Stimulated activated effector memory CD8-positive, alpha-beta T cell treated with anti-CD3 and anti-CD28 coated beads, Interleukin-12 subunit alpha, Interleukin-12 subunit beta, amount 100 ng/mL, for 72 hours (primary cell): ENCODE measurements around the gene NKD1.

ENCODE experiments used
- ATAC-seq: fragments of 150-1000 bp; cut with Tn5 transposase; 2 replicates; pipeline ENCODE4 v1.10.0; 2021
- DNase-seq, 2 donors: peaks; one replicate each; pipeline ENCODE4 v3.0.0; 2021 to 2022; ENCODE audit warnings: low spot score in 2 of 2
- H3K27ac Mint-ChIP-seq: one replicate; pipeline ENCODE4 v1.8.0; 2022; ENCODE audit warnings: mild to moderate bottlenecking, mixed read lengths
- H3K36me3 Mint-ChIP-seq: one replicate; pipeline ENCODE4 v1.8.0; 2022; ENCODE audit warnings: mild to moderate bottlenecking, mixed read lengths
- H3K4me1 Mint-ChIP-seq: one replicate; pipeline ENCODE4 v1.8.0; 2022; ENCODE audit warnings: mixed read lengths
- H3K4me3 Mint-ChIP-seq: one replicate; pipeline ENCODE4 v1.8.0; 2022; ENCODE audit warnings: mild to moderate bottlenecking, mixed read lengths
- H3K9me3 Mint-ChIP-seq: one replicate; pipeline ENCODE4 v1.8.0; 2022; ENCODE audit warnings: mixed read lengths

NKD1 gene

DNA sequence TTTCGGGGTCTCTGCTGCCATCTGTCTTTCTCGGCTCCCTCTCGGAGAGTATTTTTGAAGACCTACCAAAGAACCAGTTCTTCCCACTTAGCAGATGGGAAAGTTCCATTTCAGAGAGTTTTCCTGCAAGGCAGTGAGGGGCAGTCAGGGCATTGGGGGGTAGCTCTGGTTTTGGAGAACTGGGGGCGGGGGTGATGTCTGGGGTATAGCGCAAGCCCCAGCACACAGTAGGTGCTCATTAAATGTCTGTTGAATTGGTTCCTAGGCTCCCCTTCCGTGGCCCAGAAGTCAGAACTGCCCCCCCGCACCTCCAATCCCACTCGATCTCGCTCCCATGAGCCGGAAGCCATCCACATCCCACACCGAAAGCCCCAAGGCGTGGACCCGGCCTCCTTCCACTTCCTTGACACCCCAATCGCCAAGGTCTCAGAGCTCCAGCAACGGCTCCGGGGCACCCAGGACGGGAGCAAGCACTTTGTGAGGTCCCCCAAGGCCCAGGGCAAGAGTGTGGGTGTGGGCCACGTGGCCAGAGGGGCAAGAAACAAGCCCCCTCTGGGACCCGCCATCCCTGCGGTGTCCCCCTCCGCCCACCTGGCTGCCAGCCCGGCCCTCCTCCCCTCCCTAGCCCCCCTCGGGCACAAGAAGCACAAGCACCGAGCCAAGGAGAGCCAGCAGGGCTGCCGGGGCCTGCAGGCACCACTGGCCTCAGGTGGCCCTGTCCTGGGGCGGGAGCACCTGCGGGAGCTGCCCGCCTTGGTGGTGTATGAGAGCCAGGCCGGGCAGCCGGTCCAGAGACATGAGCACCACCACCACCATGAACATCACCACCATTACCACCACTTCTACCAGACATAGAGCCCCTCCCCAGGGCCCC is 85.0 kb downstream of the NKD1 start:
- Mint-ChIP-seq H3K4me1 (peaks cover under 1% of the 10 kb centered on the region), H3K4me3 (no peak overlapping the region), H3K36me3 (no peaks in the 10 kb centered on the region), H3K9me3 (no peaks in the 10 kb centered on the region), H3K27ac (no peak overlapping the region)
- no peak for ATAC-seq
- no peak for DNase-seq

DNA sequence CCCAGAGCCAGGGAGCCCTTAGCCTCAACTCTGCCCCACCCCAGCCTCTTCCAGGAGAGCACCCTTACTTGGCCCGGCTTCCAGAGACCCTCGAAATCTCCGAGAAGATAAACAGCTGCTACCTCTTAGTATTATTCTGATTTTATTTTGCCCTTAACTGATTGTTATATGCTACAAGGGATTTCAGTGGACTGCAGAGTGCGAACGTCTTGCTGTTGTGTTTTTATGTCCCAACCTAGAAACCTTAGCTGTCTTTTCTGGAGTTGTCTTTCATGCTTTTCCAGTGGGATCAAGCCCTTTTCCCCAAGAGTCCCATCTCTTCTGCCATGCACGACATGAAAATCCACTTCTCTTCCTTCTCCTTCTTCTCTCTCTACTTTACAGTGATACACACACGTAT is 85.9 kb downstream of the NKD1 start:
- no peaks in the 10 kb centered on the region for H3K36me3 Mint-ChIP-seq
- DNase-seq: no peak
- ATAC-seq: no peak
- H3K9me3 Mint-ChIP-seq: no peaks in the 10 kb centered on the region
- no peaks in the 10 kb centered on the region for H3K4me1 Mint-ChIP-seq
- no peak overlapping the region for H3K27ac Mint-ChIP-seq
- no peak overlapping the region for H3K4me3 Mint-ChIP-seq

DNA sequence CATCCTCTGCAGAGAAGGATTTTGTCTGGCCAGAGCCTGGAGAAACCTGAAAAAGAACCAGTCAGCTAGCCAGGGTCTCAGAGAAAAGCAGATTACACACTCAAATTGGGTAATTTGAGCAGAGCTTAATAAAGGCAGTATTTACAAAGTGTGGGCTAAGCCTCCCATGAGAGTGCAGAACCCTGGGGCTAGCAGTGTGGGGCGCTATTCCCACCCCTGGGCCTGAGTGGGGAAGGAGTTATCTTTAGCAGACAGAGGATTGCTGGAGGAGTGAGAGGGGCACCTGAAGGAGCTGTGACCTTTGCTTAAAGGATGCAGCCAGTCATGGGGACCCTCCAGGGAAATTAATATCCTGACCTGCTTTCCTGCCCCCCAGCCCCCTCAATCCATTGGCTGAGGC is 86.8 kb downstream of the NKD1 start:
- Mint-ChIP-seq H3K4me3 (no peak overlapping the region), H3K27ac (peak overlapping the region; percentile 2), H3K36me3 (no peaks in the 10 kb centered on the region), H3K9me3 (no peaks in the 10 kb centered on the region), H3K4me1 (no peaks in the 10 kb centered on the region)
- no peak for ATAC-seq
- DNase-seq: no peak

DNA sequence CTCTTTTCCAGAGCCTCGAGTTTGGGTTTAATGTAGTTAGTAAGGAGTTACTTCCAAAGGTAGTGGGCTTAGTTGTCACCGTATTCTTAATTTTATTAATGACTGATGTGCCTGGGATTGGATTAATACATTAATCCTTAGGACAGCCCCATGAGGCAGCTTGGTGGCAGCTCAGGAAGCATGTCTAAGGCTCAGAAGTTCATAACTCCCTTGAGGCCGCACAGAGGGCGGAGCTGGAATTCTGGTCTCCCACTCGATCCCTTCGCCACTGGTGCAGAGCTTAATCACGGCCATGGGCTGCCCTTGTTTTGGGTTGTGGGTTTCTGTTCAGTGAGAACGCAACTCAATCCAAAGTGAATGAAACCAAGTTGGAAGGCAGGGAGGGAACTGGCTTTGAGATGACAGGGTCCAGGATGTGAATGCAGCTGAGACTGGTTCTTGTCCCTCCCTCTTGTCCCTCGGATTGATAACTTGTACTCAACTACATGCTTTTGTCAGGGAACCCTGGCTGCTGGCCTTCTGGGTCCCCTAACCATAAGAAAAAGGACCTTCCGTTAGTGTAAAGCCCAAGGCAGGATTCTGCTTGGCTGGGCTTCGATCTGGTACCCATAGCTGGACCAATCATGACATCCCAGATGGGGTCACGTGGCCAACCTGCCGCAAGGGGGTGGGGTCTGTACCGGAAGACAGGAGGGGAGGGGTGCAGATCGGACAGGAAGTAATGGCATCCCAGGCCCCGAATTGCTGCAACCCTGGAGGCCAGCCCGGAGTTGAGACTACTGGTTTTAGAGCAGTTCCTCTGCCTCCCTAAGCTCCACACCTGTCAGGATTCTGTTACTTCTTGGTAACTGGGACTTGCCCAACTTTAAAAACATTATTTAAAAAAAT is 87.6 kb downstream of the NKD1 start:
- H3K9me3 Mint-ChIP-seq: no peaks in the 10 kb centered on the region
- peak; percentile 48 for ATAC-seq
- no peak for DNase-seq
- no peaks in the 10 kb centered on the region for H3K4me1 Mint-ChIP-seq
- peak overlapping the region; percentile 2 for H3K27ac Mint-ChIP-seq
- no peak overlapping the region for H3K4me3 Mint-ChIP-seq
- H3K36me3 Mint-ChIP-seq: no peaks in the 10 kb centered on the region

DNA sequence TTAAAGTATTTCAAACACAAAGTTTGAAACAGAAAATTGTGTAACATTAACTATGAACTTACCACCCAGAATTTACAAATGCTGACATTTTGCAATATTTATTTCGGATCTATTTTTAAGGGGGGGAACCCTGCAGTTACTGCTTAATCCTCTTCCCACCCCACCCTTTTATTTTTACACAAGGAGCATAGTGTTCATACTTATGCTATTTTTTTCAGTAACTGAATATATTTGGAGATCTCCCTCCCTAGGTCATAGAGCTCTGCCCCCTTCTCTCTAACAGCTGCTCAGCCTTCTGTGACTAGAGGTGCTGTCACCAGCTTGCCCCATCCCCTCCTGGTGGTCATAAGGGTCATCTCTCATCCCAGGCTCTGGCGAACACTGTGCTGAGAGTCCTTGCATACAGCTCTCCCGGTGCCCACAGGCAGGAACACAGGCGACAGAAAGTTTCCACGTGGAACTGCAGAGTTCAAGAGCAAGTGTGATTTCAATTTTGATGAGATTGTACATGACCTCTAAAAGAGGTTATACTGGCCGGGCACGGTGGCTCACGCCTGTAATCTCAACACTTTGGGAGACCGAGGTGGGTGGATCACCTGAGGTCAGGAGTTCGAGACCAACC is 88.7 kb downstream of the NKD1 start:
- ATAC-seq (no peak), DNase-seq (no peak)
- Mint-ChIP-seq H3K4me1 (no peaks in the 10 kb centered on the region), H3K36me3 (no peaks in the 10 kb centered on the region), H3K27ac (peak overlapping the region; percentile 21), H3K4me3 (no peak overlapping the region), H3K9me3 (no peaks in the 10 kb centered on the region)

DNA sequence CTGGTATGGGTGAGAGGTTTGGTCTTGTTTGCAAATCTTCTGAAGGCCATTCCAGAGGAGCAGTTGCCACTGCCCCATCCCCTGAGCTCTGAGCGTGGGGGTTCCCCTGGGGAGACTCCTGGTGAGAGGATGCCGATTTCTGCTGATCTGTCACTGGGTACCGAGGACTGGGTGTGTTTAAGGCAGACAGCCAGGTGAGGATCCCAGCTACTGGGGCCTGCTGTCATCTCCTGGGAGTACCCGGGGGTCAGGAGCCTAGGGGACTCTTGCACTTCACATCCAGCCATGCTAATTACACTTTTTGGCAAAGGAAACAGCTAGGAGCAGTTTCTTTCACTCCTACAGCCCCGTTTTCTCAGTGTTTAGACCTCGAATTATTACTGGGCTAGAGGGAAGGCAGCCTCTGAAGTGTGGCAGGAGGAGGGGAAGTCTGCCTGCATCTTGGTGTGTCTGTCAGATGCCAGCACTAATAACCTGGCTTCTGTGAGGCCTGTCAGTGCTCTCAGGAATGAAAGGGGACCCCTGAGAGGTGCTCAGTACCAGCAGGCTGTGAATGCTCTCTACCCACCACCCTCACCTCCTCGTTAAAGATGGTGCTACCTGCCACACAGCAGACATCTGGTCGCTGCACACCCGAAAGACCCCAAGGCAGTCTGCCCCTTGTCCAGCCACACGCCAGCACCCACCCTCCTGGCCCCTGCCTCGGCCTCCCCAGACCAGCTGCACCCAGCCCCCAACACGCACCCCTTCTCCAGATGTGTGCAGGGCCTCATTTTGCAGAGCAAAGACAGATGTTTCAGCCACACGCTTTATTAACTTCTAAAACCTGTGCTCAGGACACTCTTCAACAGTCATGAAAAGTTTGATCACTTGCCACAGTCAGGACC is 89.8 kb downstream of the NKD1 start:
- ATAC-seq: no peak
- H3K27ac Mint-ChIP-seq: no peak overlapping the region
- H3K36me3 Mint-ChIP-seq: no peaks in the 10 kb centered on the region
- no peak overlapping the region for H3K4me3 Mint-ChIP-seq
- H3K9me3 Mint-ChIP-seq: no peaks in the 10 kb centered on the region
- no peaks in the 10 kb centered on the region for H3K4me1 Mint-ChIP-seq
- no peak for DNase-seq

DNA sequence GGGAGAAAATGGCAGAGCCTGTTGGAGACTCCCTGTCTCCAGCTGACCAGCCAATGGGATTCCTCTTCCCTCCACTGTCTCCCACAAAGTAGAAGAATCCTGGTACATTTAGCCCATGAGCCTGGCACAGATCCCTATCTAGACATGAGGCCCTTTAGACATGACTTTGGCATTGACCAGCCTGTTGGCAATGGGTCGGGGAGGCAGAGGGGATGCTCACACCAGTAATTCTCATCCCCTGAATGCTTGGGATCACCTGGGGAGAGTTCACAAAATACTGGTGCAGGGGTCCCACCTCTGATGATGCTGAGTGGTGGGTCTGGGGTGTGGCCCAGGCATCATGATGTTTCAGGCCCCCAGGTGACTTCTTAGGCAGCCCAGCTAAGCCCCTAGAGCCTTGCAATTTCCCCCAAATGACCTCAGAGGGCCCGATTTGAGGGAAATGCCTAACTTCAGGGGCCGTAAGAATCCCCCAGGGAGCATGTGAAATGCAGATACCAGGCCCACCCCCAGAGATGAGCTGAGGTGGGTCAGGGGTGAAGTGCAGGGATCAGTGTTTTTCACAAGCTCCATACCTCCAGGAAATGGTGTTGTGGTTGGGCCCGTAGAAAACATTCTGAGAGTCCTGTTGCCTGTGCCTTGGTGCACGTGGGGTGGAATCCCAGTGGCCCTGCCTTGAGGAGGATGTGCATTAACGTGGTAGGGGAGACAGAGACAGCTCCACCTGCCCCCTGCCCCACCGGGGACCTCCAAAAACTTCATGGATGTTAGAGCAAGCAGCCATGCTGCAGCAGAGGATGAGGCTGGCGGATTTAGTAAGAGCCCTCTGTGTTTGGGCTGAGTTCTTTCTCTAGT is 90.8 kb downstream of the NKD1 start:
- H3K4me3 Mint-ChIP-seq: no peak overlapping the region
- H3K4me1 Mint-ChIP-seq: no peaks in the 10 kb centered on the region
- no peak for ATAC-seq
- H3K27ac Mint-ChIP-seq: no peak overlapping the region
- H3K36me3 Mint-ChIP-seq: no peaks in the 10 kb centered on the region
- DNase-seq: no peak
- H3K9me3 Mint-ChIP-seq: no peaks in the 10 kb centered on the region

DNA sequence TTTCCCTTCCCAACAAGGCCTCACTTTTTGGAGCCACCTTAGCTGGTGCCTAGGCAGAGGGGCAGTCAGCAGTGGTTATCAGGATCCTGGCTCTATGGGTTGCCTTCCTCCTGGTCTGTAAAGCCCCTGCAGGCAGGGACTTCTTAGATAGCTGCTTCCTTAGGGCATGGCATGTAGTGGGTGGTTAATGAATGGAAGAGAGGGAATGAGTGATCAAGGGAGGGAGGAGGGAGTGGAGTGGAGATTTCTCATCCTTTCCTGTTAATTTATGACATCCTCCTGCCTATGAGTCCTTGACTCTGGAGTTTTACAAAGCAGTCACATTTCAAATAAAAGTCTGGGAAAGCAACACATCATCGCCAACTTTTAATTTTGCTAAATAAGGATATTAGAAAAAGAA is 92.2 kb downstream of the NKD1 start:
- Mint-ChIP-seq H3K27ac (no peak overlapping the region), H3K4me3 (no peak overlapping the region), H3K4me1 (peaks cover 7% of the 10 kb centered on the region), H3K36me3 (no peaks in the 10 kb centered on the region), H3K9me3 (no peaks in the 10 kb centered on the region)
- no peak for ATAC-seq
- no peak for DNase-seq

DNA sequence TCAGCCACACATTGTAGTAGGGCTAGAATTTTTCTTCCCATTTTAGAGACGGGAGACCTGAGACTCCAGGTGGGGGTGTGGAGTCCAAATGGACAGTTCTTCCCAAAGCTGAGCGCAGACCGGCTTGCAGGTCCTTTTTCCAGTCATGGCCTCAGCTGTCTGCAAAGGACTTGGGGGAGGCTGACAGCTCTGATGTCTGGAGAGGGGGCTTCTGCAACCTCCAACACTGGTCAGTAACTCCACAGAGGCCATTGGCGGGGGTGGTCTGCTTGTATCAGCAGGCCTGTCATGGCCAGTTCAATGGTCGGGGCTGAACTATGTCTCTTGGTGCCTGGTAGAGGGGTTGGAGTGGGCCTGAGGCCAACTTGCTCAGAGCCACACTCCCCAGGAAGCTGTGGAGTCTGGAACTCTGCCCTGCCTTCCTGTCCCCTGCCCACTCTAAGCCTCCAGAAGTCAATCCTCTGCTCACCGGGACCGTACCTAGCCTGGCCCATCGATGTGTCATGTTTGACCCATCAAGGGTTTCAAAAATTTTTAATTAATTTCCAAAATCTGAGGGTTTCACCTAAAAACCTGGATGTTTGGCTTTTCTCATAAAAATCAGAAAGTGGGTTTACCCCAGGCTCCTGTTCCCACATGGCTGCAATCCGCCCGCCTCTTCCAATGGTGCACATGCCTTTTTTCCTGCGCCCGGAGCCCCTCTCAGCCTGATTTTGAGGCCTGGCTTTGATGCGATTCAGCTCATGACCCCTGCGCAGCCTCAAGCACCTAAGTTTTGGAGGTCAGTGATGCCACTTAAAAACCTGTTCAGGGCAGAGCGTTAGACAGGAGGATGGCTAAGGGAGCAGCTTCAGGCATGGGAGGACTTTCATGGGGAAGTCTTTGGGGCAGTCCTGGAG is 93.0 kb downstream of the NKD1 start:
- H3K4me3 Mint-ChIP-seq: no peak overlapping the region
- H3K4me1 Mint-ChIP-seq: peaks cover 7% of the 10 kb centered on the region
- no peaks in the 10 kb centered on the region for H3K9me3 Mint-ChIP-seq
- DNase-seq: no peak
- no peak overlapping the region for H3K27ac Mint-ChIP-seq
- no peak for ATAC-seq
- H3K36me3 Mint-ChIP-seq: no peaks in the 10 kb centered on the region

DNA sequence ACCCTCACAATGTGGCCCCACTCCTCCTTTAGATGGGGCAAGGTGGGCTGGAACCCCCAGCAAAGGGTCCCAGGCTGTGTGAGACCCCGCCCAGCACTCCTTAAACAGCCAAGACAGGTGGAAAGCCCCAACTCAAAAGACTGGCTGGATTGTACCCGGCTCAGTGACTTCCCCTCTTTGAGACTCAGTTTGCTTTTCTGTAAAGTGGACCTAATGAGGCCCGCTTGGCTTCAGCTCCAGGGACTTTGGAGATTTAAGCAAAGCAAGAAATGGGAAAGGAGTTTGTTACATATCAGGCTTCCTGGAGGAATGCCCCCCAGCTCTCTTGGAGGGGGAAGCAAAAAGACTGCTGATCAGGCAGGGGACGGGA is 93.6 kb downstream of the NKD1 start:
- peaks cover 7% of the 10 kb centered on the region for H3K4me1 Mint-ChIP-seq
- no peak overlapping the region for H3K4me3 Mint-ChIP-seq
- ATAC-seq: no peak
- no peaks in the 10 kb centered on the region for H3K9me3 Mint-ChIP-seq
- no peak for DNase-seq
- no peak overlapping the region for H3K27ac Mint-ChIP-seq
- H3K36me3 Mint-ChIP-seq: no peaks in the 10 kb centered on the region

DNA sequence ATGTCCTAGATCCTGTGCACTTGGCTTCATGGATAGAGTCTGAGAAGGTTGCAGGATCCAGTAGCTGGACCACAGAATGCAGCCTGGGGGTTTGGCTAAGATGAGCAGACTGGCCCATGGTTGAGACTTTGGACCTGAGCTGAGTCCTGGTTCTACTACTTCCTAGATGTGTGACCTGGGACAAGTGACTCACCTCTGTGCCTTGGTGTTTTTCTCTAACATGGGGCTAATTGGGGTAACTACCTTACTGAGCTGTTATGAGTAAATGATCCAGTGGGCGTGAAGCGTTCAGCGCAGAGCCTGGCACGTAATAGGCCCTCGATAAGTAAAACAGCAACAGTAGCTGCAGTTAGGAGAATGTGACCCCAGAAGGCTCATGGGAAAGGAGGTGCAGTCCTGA is 94.2 kb downstream of the NKD1 start:
- Mint-ChIP-seq H3K4me3 (no peak overlapping the region), H3K9me3 (no peaks in the 10 kb centered on the region), H3K36me3 (no peaks in the 10 kb centered on the region), H3K27ac (no peak overlapping the region), H3K4me1 (peaks cover 7% of the 10 kb centered on the region)
- no peak for DNase-seq
- ATAC-seq: peak; percentile 63

DNA sequence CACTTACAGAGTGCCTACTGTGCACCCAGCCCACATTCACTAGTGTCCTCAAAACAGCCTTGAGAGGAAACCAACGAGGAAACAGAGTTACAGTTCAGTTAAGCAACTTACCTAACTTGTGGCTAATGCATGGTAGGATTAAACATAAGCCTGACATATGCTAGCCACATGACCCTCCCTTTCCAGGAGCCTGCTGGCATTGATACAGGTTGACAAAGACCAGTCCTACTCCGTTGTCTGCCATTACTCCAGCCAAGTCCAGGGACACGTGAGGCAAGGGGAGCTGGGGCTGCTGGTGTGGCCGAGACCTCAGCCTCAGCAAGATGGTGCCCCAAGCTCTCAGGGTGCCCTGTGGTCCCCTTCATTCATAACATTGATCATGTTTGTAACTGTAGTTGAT is 95.0 kb downstream of the NKD1 start:
- Mint-ChIP-seq H3K4me1 (peaks cover 7% of the 10 kb centered on the region), H3K36me3 (no peaks in the 10 kb centered on the region), H3K27ac (no peak overlapping the region), H3K4me3 (no peak overlapping the region), H3K9me3 (no peaks in the 10 kb centered on the region)
- ATAC-seq: no peak
- no peak for DNase-seq

DNA sequence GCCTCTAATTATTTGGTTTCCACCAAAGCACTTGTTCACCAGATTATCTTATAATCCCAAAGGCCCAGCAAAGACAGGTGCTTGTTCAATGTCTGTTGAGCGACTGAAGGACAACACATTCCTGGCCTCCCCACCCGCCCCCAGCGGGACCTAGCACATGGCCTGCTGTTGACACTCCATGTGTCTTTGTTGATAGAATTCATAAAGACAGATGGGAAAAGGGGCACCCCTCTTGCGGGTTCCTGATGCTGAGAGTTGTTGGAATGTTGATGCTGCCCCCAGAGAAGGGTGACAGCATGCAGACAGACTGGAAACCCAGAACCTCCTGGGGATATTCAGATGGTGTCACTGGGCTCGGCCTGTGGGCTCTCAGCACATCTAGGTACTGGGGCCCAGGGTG is 96.0 kb downstream of the NKD1 start:
- no peak overlapping the region for H3K27ac Mint-ChIP-seq
- peaks cover 7% of the 10 kb centered on the region for H3K4me1 Mint-ChIP-seq
- DNase-seq (no peak), ATAC-seq (no peak)
- H3K36me3 Mint-ChIP-seq: no peaks in the 10 kb centered on the region
- H3K4me3 Mint-ChIP-seq: no peak overlapping the region
- no peaks in the 10 kb centered on the region for H3K9me3 Mint-ChIP-seq
